GM21825 (cell line): ENCODE measurements around the gene PLRG1.
A peak's percentile ranks its signal among the peaks of the same experiment; 100 is the strongest.
"Not testable (repeated sequence)": the region's sequence is repeated elsewhere in the genome, so short reads cannot be mapped to it uniquely, and the experiment has no call there.

Experiments
- ATAC-seq: cut with Tn5 transposase; IDR thresholded peaks from one replicate; pipeline ENCODE4 v1.9.1; 2021; ENCODE audit warnings: mild to moderate bottlenecking, moderate library complexity; ENCODE audit not compliant: unreplicated experiment

PLRG1 gene

GRCh38 chr4:154549894-154550790 lies at the start of gene PLRG1:
Gene PLRG1, minus strand, starts transcription at chr4:154550400. Its CDS starts 92 bp downstream, at chr4:154550308.
- peak; percentile 99 for ATAC-seq

GRCh38 chr4:154597798-154598774 lies 47.9 kb upstream of the PLRG1 start:
- no peak for ATAC-seq

GRCh38 chr4:154597281-154597680 lies 47.1 kb upstream of the PLRG1 start:
- not testable (repeated sequence) for ATAC-seq

GRCh38 chr4:154595807-154596206 lies 45.6 kb upstream of the PLRG1 start:
- no peak for ATAC-seq

- not testable (repeated sequence) for ATAC-seq
Observed at GRCh38 chr4:154594343-154594742, 44.1 kb upstream of the PLRG1 start.

- no peak for ATAC-seq
Observed at GRCh38 chr4:154593868-154594267, 43.7 kb upstream of the PLRG1 start.

- ATAC-seq, result no peak
Observed at GRCh38 chr4:154591890-154592289, 41.7 kb upstream of the PLRG1 start.

GRCh38 chr4:154590329-154591006 lies 40.3 kb upstream of the PLRG1 start, which contains the start of gene FGA:
Gene FGA, minus strand, starts transcription at chr4:154590742. Its CDS starts 55 bp downstream, at chr4:154590687.
- ATAC-seq, result no peak

GRCh38 chr4:154589296-154590197 lies 39.3 kb upstream of the PLRG1 start:
- ATAC-seq, result no peak

GRCh38 chr4:154588198-154588597 lies 38.0 kb upstream of the PLRG1 start:
- no peak for ATAC-seq

GRCh38 chr4:154586296-154587033 lies 36.3 kb upstream of the PLRG1 start:
- no peak for ATAC-seq

GRCh38 chr4:154585369-154586018 lies 35.3 kb upstream of the PLRG1 start:
- ATAC-seq, result no peak

- ATAC-seq, result no peak
Observed at GRCh38 chr4:154584259-154584658, 34.1 kb upstream of the PLRG1 start.

GRCh38 chr4:154583677-154584076 lies 33.5 kb upstream of the PLRG1 start:
- ATAC-seq, result no peak

- no peak for ATAC-seq
Observed at GRCh38 chr4:154583230-154583629, 33.0 kb upstream of the PLRG1 start.

- ATAC-seq, result no peak
Observed at GRCh38 chr4:154582723-154583122, 32.5 kb upstream of the PLRG1 start.

- ATAC-seq, result no peak
Observed at GRCh38 chr4:154579927-154580326, 29.7 kb upstream of the PLRG1 start.

- ATAC-seq, result no peak
Observed at GRCh38 chr4:154578919-154579318, 28.7 kb upstream of the PLRG1 start.

GRCh38 chr4:154577324-154577723 lies 27.1 kb upstream of the PLRG1 start:
- ATAC-seq, result no peak
